Central memory CD8-positive, alpha-beta T cell (primary cell): ENCODE data around the gene ADH1B.

Experiments used
- ATAC-seq: fragments of 150-1000 bp; cut with Tn5 transposase; replicated peaks from 2 replicates; pipeline ENCODE4 v1.10.0; 2022; ENCODE audit warnings: mild to moderate bottlenecking, moderate FRiP score, moderate number of reproducible peaks; ENCODE audit not compliant: poor library complexity, severe bottlenecking; ENCODE audit errors: extremely low read depth
- DNase-seq, 2 donors: peaks; one replicate each; pipeline ENCODE4 v3.0.0; 2021; ENCODE audit warnings: low spot score in 2 of 2
- H3K27ac Mint-ChIP-seq: one replicate; pipeline ENCODE4 v1.8.0; 2022; ENCODE audit warnings: low read depth, mild to moderate bottlenecking, moderate library complexity, mixed read lengths
- H3K27me3 Mint-ChIP-seq: one replicate; pipeline ENCODE4 v1.8.0; 2022; ENCODE audit warnings: mixed read lengths
- H3K36me3 Mint-ChIP-seq: one replicate; pipeline ENCODE4 v1.8.0; 2022; ENCODE audit warnings: mild to moderate bottlenecking, moderate library complexity, mixed read lengths; ENCODE audit not compliant: insufficient read depth
- H3K4me1 Mint-ChIP-seq: one replicate; pipeline ENCODE4 v1.8.0; 2022; ENCODE audit warnings: mixed read lengths
- H3K4me3 Mint-ChIP-seq: one replicate; pipeline ENCODE4 v1.8.0; 2022; ENCODE audit warnings: mild to moderate bottlenecking, moderate library complexity, mixed read lengths
- H3K9me3 Mint-ChIP-seq: one replicate; pipeline ENCODE4 v1.8.0; 2022; ENCODE audit warnings: mixed read lengths

The ADH1B gene

GRCh38 chr4:99314211-99314610, 7.0 kb downstream of the ADH1B start:
- Mint-ChIP-seq H3K27ac (no peak overlapping the region), H3K4me1 (no peaks in the 10 kb centered on the region), H3K4me3 (no peak overlapping the region), H3K27me3 (no peaks in the 10 kb centered on the region), H3K36me3 (no peaks in the 10 kb centered on the region), H3K9me3 (no peaks in the 10 kb centered on the region)
- DNase-seq (no peak), ATAC-seq (no peak)

- Mint-ChIP-seq H3K4me3 (no peak overlapping the region), H3K4me1 (no peaks in the 10 kb centered on the region)
These were observed 10.8 kb downstream of the ADH1B start for GRCh38 chr4:99310389-99310788.

GRCh38 chr4:99305638-99306400, 15.4 kb downstream of the ADH1B start:
- H3K9me3 Mint-ChIP-seq: peaks cover 5% of the 10 kb centered on the region
- no peaks in the 10 kb centered on the region for H3K27me3 Mint-ChIP-seq
- H3K36me3 Mint-ChIP-seq: no peaks in the 10 kb centered on the region
- no peak for DNase-seq
- H3K27ac Mint-ChIP-seq: no peak overlapping the region
- no peaks in the 10 kb centered on the region for H3K4me1 Mint-ChIP-seq
- no peak overlapping the region for H3K4me3 Mint-ChIP-seq
- no peak for ATAC-seq

More at GRCh38 chr4:99310389-99310788, 10.8 kb downstream of the ADH1B start:
- DNase-seq (no peak), ATAC-seq (no peak)
- no peaks in the 10 kb centered on the region for H3K27me3 Mint-ChIP-seq
- no peaks in the 10 kb centered on the region for H3K36me3 Mint-ChIP-seq
- H3K9me3 Mint-ChIP-seq: no peaks in the 10 kb centered on the region
- no peak overlapping the region for H3K27ac Mint-ChIP-seq

- no peak overlapping the region for H3K27ac Mint-ChIP-seq
- H3K27me3 Mint-ChIP-seq: no peaks in the 10 kb centered on the region
- peaks cover 5% of the 10 kb centered on the region for H3K9me3 Mint-ChIP-seq
- peaks cover 2% of the 10 kb centered on the region for H3K36me3 Mint-ChIP-seq
- DNase-seq (no peak), ATAC-seq (no peak)
- H3K4me1 Mint-ChIP-seq: no peaks in the 10 kb centered on the region
- H3K4me3 Mint-ChIP-seq: no peak overlapping the region
These were observed 19.6 kb downstream of the ADH1B start for GRCh38 chr4:99301376-99302164.

GRCh38 chr4:99300934-99301333, 20.3 kb downstream of the ADH1B start:
- no peaks in the 10 kb centered on the region for H3K4me1 Mint-ChIP-seq
- peaks cover 2% of the 10 kb centered on the region for H3K36me3 Mint-ChIP-seq
- no peak overlapping the region for H3K27ac Mint-ChIP-seq
- DNase-seq: no peak
- no peak for ATAC-seq
- no peaks in the 10 kb centered on the region for H3K27me3 Mint-ChIP-seq
- peaks cover 5% of the 10 kb centered on the region for H3K9me3 Mint-ChIP-seq
- no peak overlapping the region for H3K4me3 Mint-ChIP-seq

- Mint-ChIP-seq H3K27me3 (peaks cover 23% of the 10 kb centered on the region), H3K4me3 (no peak overlapping the region), H3K9me3 (peaks cover 16% of the 10 kb centered on the region), H3K27ac (no peak overlapping the region), H3K36me3 (peaks cover 2% of the 10 kb centered on the region), H3K4me1 (no peaks in the 10 kb centered on the region)
- no peak for DNase-seq
- no peak for ATAC-seq
These were observed 27.8 kb downstream of the ADH1B start for GRCh38 chr4:99293357-99293756.

GRCh38 chr4:99290848-99291786, 30.1 kb downstream of the ADH1B start, which contains the start of gene ADH1A:
Gene ADH1A, minus strand, starts transcription at chr4:99290985. Its CDS starts 71 bp downstream, at chr4:99290914.
- Mint-ChIP-seq H3K4me3 (no peak within 1 kb of the TSS), H3K27me3 (peaks cover 23% of the 10 kb centered on the region), H3K4me1 (no peaks in the 10 kb centered on the region), H3K36me3 (peaks cover 2% of the 10 kb centered on the region), H3K9me3 (peaks cover 16% of the 10 kb centered on the region), H3K27ac (no peak within 1 kb of the TSS)
- DNase-seq (no peak), ATAC-seq (no peak)

- H3K4me3 Mint-ChIP-seq: no peak overlapping the region
These were observed 35.8 kb downstream of the ADH1B start for GRCh38 chr4:99285387-99285786.

GRCh38 chr4:99282731-99283130, 38.5 kb downstream of the ADH1B start:
- Mint-ChIP-seq H3K9me3 (no peaks in the 10 kb centered on the region), H3K4me3 (no peak overlapping the region), H3K27ac (no peak overlapping the region), H3K4me1 (no peaks in the 10 kb centered on the region), H3K27me3 (peaks cover 9% of the 10 kb centered on the region), H3K36me3 (peaks cover 1% of the 10 kb centered on the region)
- ATAC-seq (no peak), DNase-seq (no peak)

More at GRCh38 chr4:99285387-99285786, 35.8 kb downstream of the ADH1B start:
- Mint-ChIP-seq H3K27me3 (peaks cover under 1% of the 10 kb centered on the region), H3K4me1 (no peaks in the 10 kb centered on the region), H3K9me3 (no peaks in the 10 kb centered on the region), H3K36me3 (peaks cover 3% of the 10 kb centered on the region), H3K27ac (no peak overlapping the region)
- ATAC-seq: no peak
- DNase-seq: no peak

- Mint-ChIP-seq H3K36me3 (peaks cover 1% of the 10 kb centered on the region), H3K9me3 (no peaks in the 10 kb centered on the region), H3K27ac (no peak overlapping the region), H3K4me1 (no peaks in the 10 kb centered on the region), H3K4me3 (no peak overlapping the region), H3K27me3 (peaks cover 9% of the 10 kb centered on the region)
- DNase-seq (no peak), ATAC-seq (no peak)
These were observed 39.9 kb downstream of the ADH1B start for GRCh38 chr4:99281261-99281660.

- Mint-ChIP-seq H3K9me3 (peaks cover 12% of the 10 kb centered on the region), H3K36me3 (no peaks in the 10 kb centered on the region), H3K4me3 (no peak overlapping the region), H3K27ac (no peak overlapping the region), H3K4me1 (no peaks in the 10 kb centered on the region), H3K27me3 (peaks cover 9% of the 10 kb centered on the region)
- no peak for ATAC-seq
- no peak for DNase-seq
These were observed 44.8 kb downstream of the ADH1B start for GRCh38 chr4:99276417-99276816.

GRCh38 chr4:99275885-99276284, 45.3 kb downstream of the ADH1B start:
- ATAC-seq (no peak), DNase-seq (no peak)
- Mint-ChIP-seq H3K9me3 (peaks cover 12% of the 10 kb centered on the region), H3K4me3 (no peak overlapping the region), H3K27me3 (peaks cover 9% of the 10 kb centered on the region), H3K4me1 (no peaks in the 10 kb centered on the region), H3K27ac (no peak overlapping the region), H3K36me3 (no peaks in the 10 kb centered on the region)
